Smooth muscle cell of trachea (primary cell): ENCODE measurements around the gene OR5K2. TPM values are rescaled to one million over a fixed set of nuclear protein-coding genes. Genes with fewer than 3 reads are reported as not detected.

Experiments
- total RNA-seq: library from RNA; depleted of rRNA; stranded (reverse); fragments of >200 nt; gene quantifications from 2 replicates; pipeline ENCODE4 v1.2.1, GENCODE V29; 2014

Gene OR5K2
- not detected in 2 replicates for total RNA-seq

GRCh38 chr3:98497381-98497780 is at the start of gene OR5K2:
Gene OR5K2, plus strand, starts transcription at chr3:98497681. Its CDS starts 0 bp downstream, at chr3:98497681.

GRCh38 chr3:98462901-98463300 is 34.6 kb upstream of the OR5K2 start, which contains the start of gene OR5K1:
Gene OR5K1, plus strand, starts transcription at chr3:98463201. Its CDS starts 6,376 bp downstream, at chr3:98469577.

GRCh38 chr3:98522544-98523281 is 25.2 kb downstream of the OR5K2 start, which contains the start of gene CLDND1:
Gene CLDND1, minus strand, starts transcription at chr3:98522902. Its CDS starts 1,478 bp downstream, at chr3:98521424.

GRCh38 chr3:98531622-98532274 is 34.3 kb downstream of the OR5K2 start, which contains the start of gene GPR15:
Gene GPR15, plus strand, starts transcription at chr3:98531978. Its CDS starts 56 bp downstream, at chr3:98532034.

Other genes starting within 250 kb of the OR5K2 start
- not detected in 2 replicates for gene OR5H6, start 233.4 kb upstream of the OR5K2 start, total RNA-seq
- gene OR5H2, start 215.2 kb upstream of the OR5K2 start, total RNA-seq: not detected in 2 replicates
- gene OR5K4, start 143.8 kb upstream of the OR5K2 start, total RNA-seq: not detected in 2 replicates
- not detected in 2 replicates for gene OR5K3, start 107.0 kb upstream of the OR5K2 start, total RNA-seq
- gene OR5K1, start 34.5 kb upstream of the OR5K2 start, total RNA-seq: not detected in 2 replicates
- gene CLDND1, start 25.2 kb downstream of the OR5K2 start, total RNA-seq: 64.7 and 70.0 TPM in 2 replicates
- gene GPR15, start 34.3 kb downstream of the OR5K2 start, total RNA-seq: not detected in 2 replicates
- gene CPOX, start 95.9 kb downstream of the OR5K2 start, total RNA-seq: 28.8 and 32.9 TPM in 2 replicates